A204.1 (cell line): Measurements from ENCODE around the gene CCDC71L.

Experiments used
- FAIRE-seq: peaks from 2 replicates; lab custom pipeline; 2012; peaks lifted over from hg19 to GRCh38; lab: Jason Lieb, UNC

CCDC71L gene

GRCh38 chr7:106625678-106626301, 35.2 kb downstream of the CCDC71L start:
- FAIRE-seq: no peak

- FAIRE-seq: no peak
Observed at GRCh38 chr7:106623853-106624252, 37.1 kb downstream of the CCDC71L start.

GRCh38 chr7:106623315-106623660, 37.7 kb downstream of the CCDC71L start:
- no peak for FAIRE-seq

GRCh38 chr7:106622654-106623314, 38.2 kb downstream of the CCDC71L start:
- no peak for FAIRE-seq

GRCh38 chr7:106621393-106622132, 39.4 kb downstream of the CCDC71L start:
- FAIRE-seq: no peak

- no peak for FAIRE-seq
Observed at GRCh38 chr7:106620676-106621075, 40.3 kb downstream of the CCDC71L start.

GRCh38 chr7:106620034-106620433, 40.9 kb downstream of the CCDC71L start:
- FAIRE-seq: no peak

GRCh38 chr7:106619213-106619612, 41.7 kb downstream of the CCDC71L start:
- no peak for FAIRE-seq

GRCh38 chr7:106618480-106618879, 42.5 kb downstream of the CCDC71L start:
- FAIRE-seq: no peak

- FAIRE-seq: no peak
Observed at GRCh38 chr7:106617860-106618259, 43.1 kb downstream of the CCDC71L start.

GRCh38 chr7:106616708-106617051, 44.3 kb downstream of the CCDC71L start:
- FAIRE-seq: no peak

- no peak for FAIRE-seq
Observed at GRCh38 chr7:106615808-106616707, 44.9 kb downstream of the CCDC71L start.

- FAIRE-seq: no peak
Observed at GRCh38 chr7:106614751-106615150, 46.2 kb downstream of the CCDC71L start.

- no peak for FAIRE-seq
Observed at GRCh38 chr7:106613848-106614560, 47.0 kb downstream of the CCDC71L start.

- no peak for FAIRE-seq
Observed at GRCh38 chr7:106613279-106613678, 47.7 kb downstream of the CCDC71L start.

- no peak for FAIRE-seq
Observed at GRCh38 chr7:106612432-106612831, 48.5 kb downstream of the CCDC71L start.

- no peak for FAIRE-seq
Observed at GRCh38 chr7:106611911-106612310, 49.0 kb downstream of the CCDC71L start.

- no peak for FAIRE-seq
Observed at GRCh38 chr7:106610996-106611886, 49.7 kb downstream of the CCDC71L start.

- FAIRE-seq: no peak
Observed at GRCh38 chr7:106609416-106609815, 51.5 kb downstream of the CCDC71L start.

- no peak for FAIRE-seq
Observed at GRCh38 chr7:106608661-106609060, 52.3 kb downstream of the CCDC71L start.
